SK-N-SH treated with all-trans-retinoic acid at 6 μM for 48 hours (cell line): ENCODE measurements around the gene APC2.

Experiments
- ATAC-seq: fragments of 200-7000 bp; cut with Tn5 transposase; 3 replicates; pipeline ENCODE4 v1.9.1; 2020; ENCODE audit warnings: mild to moderate bottlenecking, moderate library complexity
- ARNTL ChIP-seq: fragments of 450-650 bp; formaldehyde crosslinking; IDR thresholded peaks from 2 replicates; pipeline ENCODE4 v1.5.0; 2020; ENCODE audit warnings: low read depth, mild to moderate bottlenecking, moderate library complexity, borderline replicate concordance
- BACH2 ChIP-seq: fragments of 250-450 bp; sonication (Bioruptor Pico); IDR thresholded peaks from 2 replicates; pipeline ENCODE4 v1.9.0; 2021; ENCODE audit warnings: mild to moderate bottlenecking, borderline replicate concordance
- CREB5 ChIP-seq: fragments of 250-450 bp; sonication (Bioruptor Pico); IDR thresholded peaks from 2 replicates; pipeline ENCODE4 v1.5.1; 2020; ENCODE audit warnings: low read depth, mild to moderate bottlenecking, moderate library complexity
- CSDC2 ChIP-seq: fragments of 250-450 bp; sonication (Bioruptor Pico); IDR thresholded peaks from 2 replicates; pipeline ENCODE4 v1.5.0; 2020; ENCODE audit warnings: mild to moderate bottlenecking, moderate library complexity
- CSRNP3 ChIP-seq: fragments of 250-450 bp; sonication (Bioruptor Pico); IDR thresholded peaks from 2 replicates; pipeline ENCODE4 v1.5.1; 2021; ENCODE audit warnings: mild to moderate bottlenecking, moderate library complexity
- ESRRG ChIP-seq: fragments of 250-450 bp; sonication (Bioruptor Pico); IDR thresholded peaks from 2 replicates; pipeline ENCODE4 v1.6.1; 2021; ENCODE audit warnings: mild to moderate bottlenecking
- GLIS3 ChIP-seq: fragments of 250-450 bp; sonication (Bioruptor Pico); IDR thresholded peaks from 2 replicates; pipeline ENCODE4 v1.5.0; 2020; ENCODE audit warnings: mild to moderate bottlenecking, moderate library complexity
- OSR1 ChIP-seq: fragments of 250-450 bp; sonication (Bioruptor Pico); IDR thresholded peaks from 2 replicates; pipeline ENCODE4 v1.8.0; 2022; ENCODE audit warnings: moderate library complexity, mild to moderate bottlenecking, inconsistent platforms
- POU6F1 ChIP-seq: fragments of 250-450 bp; sonication (Bioruptor Pico); IDR thresholded peaks from 2 replicates; pipeline ENCODE4 v1.8.0; 2021; ENCODE audit warnings: low read depth, mild to moderate bottlenecking, moderate library complexity, borderline replicate concordance
- PPARA ChIP-seq: fragments of 250-450 bp; sonication (Bioruptor Pico); IDR thresholded peaks from 2 replicates; pipeline ENCODE4 v1.5.0; 2020; ENCODE audit warnings: mild to moderate bottlenecking, borderline replicate concordance
- RARB ChIP-seq: fragments of 250-450 bp; sonication (Bioruptor Pico); IDR thresholded peaks from 2 replicates; pipeline ENCODE4 v1.8.0; 2021; ENCODE audit warnings: mild to moderate bottlenecking, moderate library complexity
- SNAI2 ChIP-seq: fragments of 250-450 bp; sonication (Bioruptor Pico); IDR thresholded peaks from 2 replicates; pipeline ENCODE4 v1.5.0; 2020; ENCODE audit warnings: mild to moderate bottlenecking, moderate library complexity
- TCF4 ChIP-seq: fragments of 250-450 bp; sonication (Bioruptor Pico); IDR thresholded peaks from 2 replicates; pipeline ENCODE4 v1.8.0; 2021; ENCODE audit warnings: mild to moderate bottlenecking, moderate library complexity, borderline replicate concordance
- TOX ChIP-seq: fragments of 250-450 bp; sonication (Bioruptor Pico); IDR thresholded peaks from 2 replicates; pipeline ENCODE4 v1.8.0; 2021; ENCODE audit warnings: mild to moderate bottlenecking, moderate library complexity, borderline replicate concordance
- TSHZ2 ChIP-seq: fragments of 250-450 bp; sonication (Bioruptor Pico); IDR thresholded peaks from 2 replicates; pipeline ENCODE4 v1.5.0; 2020; ENCODE audit warnings: mild to moderate bottlenecking, moderate library complexity
- ZC3H10 ChIP-seq: fragments of 250-450 bp; sonication (Bioruptor Pico); IDR thresholded peaks from 2 replicates; pipeline ENCODE4 v1.5.1; 2021; ENCODE audit warnings: mild to moderate bottlenecking, moderate library complexity
- ZFP30 ChIP-seq: fragments of 450-650 bp; formaldehyde crosslinking; IDR thresholded peaks from 2 replicates; pipeline ENCODE4 v1.5.0; 2022; ENCODE audit warnings: mild to moderate bottlenecking, moderate library complexity
- ZNF565 ChIP-seq: fragments of 450-650 bp; formaldehyde crosslinking; conservative IDR thresholded peaks from 2 replicates; pipeline ENCODE4 v1.5.0; 2020; ENCODE audit warnings: low read depth, mild to moderate bottlenecking, moderate library complexity
- ZNF70 ChIP-seq: fragments of 450-650 bp; formaldehyde crosslinking; IDR thresholded peaks from 2 replicates; pipeline ENCODE4 v1.5.0; 2020; ENCODE audit warnings: mild to moderate bottlenecking, moderate library complexity
- ZNF8 ChIP-seq: fragments of 450-650 bp; formaldehyde crosslinking; IDR thresholded peaks from 2 replicates; pipeline ENCODE4 v1.5.0; 2020; ENCODE audit warnings: mild to moderate bottlenecking, moderate library complexity

APC2 gene

GRCh38 chr19:1433119-1434039 lies 16.5 kb upstream of the APC2 start (continued):
- TF ChIP-seq OSR1 (CRISPR knock-in tag) (no peak), PPARA (no peak), SNAI2 (CRISPR knock-in tag) (no peak), ESRRG (CRISPR knock-in tag) (no peak), TSHZ2 (no peak)

GRCh38 chr19:1434040-1434366 lies 15.9 kb upstream of the APC2 start:
- ATAC-seq, result no peak

GRCh38 chr19:1434577-1435060 lies 15.3 kb upstream of the APC2 start:
- no peak for ATAC-seq
- TF ChIP-seq ZNF70 (no peak), ZFP30 (no peak), CREB5 (CRISPR knock-in tag) (no peak), ARNTL (no peak), CSDC2 (no peak), GLIS3 (no peak), POU6F1 (no peak), TOX (CRISPR knock-in tag) (no peak), ZNF565 (CRISPR knock-in tag) (no peak), CSRNP3 (CRISPR knock-in tag) (no peak), BACH2 (CRISPR knock-in tag) (no peak), ZC3H10 (no peak), OSR1 (CRISPR knock-in tag) (no peak), ZNF8 (CRISPR knock-in tag) (no peak), PPARA (no peak)
- TF ChIP-seq, all 23 proteins: peak for 0

More at GRCh38 chr19:1434040-1434366, 15.9 kb upstream of the APC2 start:
- TF ChIP-seq ZC3H10, result no peak
- no peak for TF ChIP-seq PPARA
- TF ChIP-seq ZNF8 (CRISPR knock-in tag), result no peak
- TF ChIP-seq GLIS3, result no peak
- no peak for TF ChIP-seq TOX (CRISPR knock-in tag)
- no peak for TF ChIP-seq ESRRG (CRISPR knock-in tag)
- TF ChIP-seq BACH2 (CRISPR knock-in tag), result no peak
- TF ChIP-seq CSRNP3 (CRISPR knock-in tag), result no peak
- no peak for TF ChIP-seq ARNTL
- no peak for TF ChIP-seq CSDC2
- TF ChIP-seq RARB (CRISPR knock-in tag), result no peak
- no peak for TF ChIP-seq TCF4 (CRISPR knock-in tag)
- no peak for TF ChIP-seq POU6F1
